Activated CD4-positive, alpha-beta T cell treated with anti-CD3 and anti-CD28 coated beads, Interleukin-2, amount 50 U/mL, for 1 hour (primary cell): Measurements from ENCODE around the gene DUSP12.
A peak's percentile ranks its signal among the peaks of the same experiment; 100 is the strongest.
"Not testable (repeated sequence)": the region's sequence is repeated elsewhere in the genome, so short reads cannot be mapped to it uniquely, and the experiment has no call there.

Experiments used
- DNase-seq: peaks from one replicate; pipeline ENCODE4 v3.0.0-alpha.2; 2020

The DUSP12 gene

GRCh38 chr1:161727256-161727924 is 22.2 kb upstream of the DUSP12 start:
- peak; percentile 18 for DNase-seq

- DNase-seq, result no peak
Observed at GRCh38 chr1:161728376-161729226, 21.0 kb upstream of the DUSP12 start.

GRCh38 chr1:161730050-161730564 is 19.5 kb upstream of the DUSP12 start:
- DNase-seq, result no peak

GRCh38 chr1:161731241-161731640 is 18.3 kb upstream of the DUSP12 start:
- no peak for DNase-seq

- DNase-seq, result no peak
Observed at GRCh38 chr1:161731981-161732718, 17.4 kb upstream of the DUSP12 start.

GRCh38 chr1:161733526-161733925 is 16.1 kb upstream of the DUSP12 start:
- no peak for DNase-seq

- no peak for DNase-seq
Observed at GRCh38 chr1:161735837-161736236, 13.7 kb upstream of the DUSP12 start.

- DNase-seq, result no peak
Observed at GRCh38 chr1:161736335-161736969, 13.1 kb upstream of the DUSP12 start.

GRCh38 chr1:161737625-161738024 is 12.0 kb upstream of the DUSP12 start:
- no peak for DNase-seq

- peak; percentile 12 for DNase-seq
Observed at GRCh38 chr1:161738627-161739287, 10.8 kb upstream of the DUSP12 start.

- DNase-seq, result no peak
Observed at GRCh38 chr1:161739865-161740566, 9.6 kb upstream of the DUSP12 start.

GRCh38 chr1:161740921-161741320 is 8.7 kb upstream of the DUSP12 start:
- DNase-seq, result no peak

GRCh38 chr1:161743231-161743630 is 6.4 kb upstream of the DUSP12 start:
- DNase-seq, result no peak

GRCh38 chr1:161747801-161748200 is 1.8 kb upstream of the DUSP12 start:
- no peak for DNase-seq

- DNase-seq, result peak; percentile 40
Observed at GRCh38 chr1:161763522-161764098, 14.0 kb downstream of the DUSP12 start.

GRCh38 chr1:161766102-161766981 is 16.8 kb downstream of the DUSP12 start, which contains the start of gene ATF6:
Gene ATF6 (plus strand): TSS chr1:161766320. CDS start chr1:161766361, 41 bp downstream.
- peak; percentile 74 for DNase-seq

GRCh38 chr1:161768461-161768860 is 18.9 kb downstream of the DUSP12 start:
- DNase-seq, result no peak

GRCh38 chr1:161768986-161769672 is 19.5 kb downstream of the DUSP12 start:
- DNase-seq, result no peak

- not testable (repeated sequence) for DNase-seq
Observed at GRCh38 chr1:161769673-161770045, 20.1 kb downstream of the DUSP12 start.
